Neural crest cell (in vitro differentiated cells): Measurements from ENCODE around the gene ADIPOR2. TPM values are rescaled to one million over a fixed set of nuclear protein-coding genes. Genes with fewer than 3 reads are reported as not detected.
A peak's percentile ranks its signal among the peaks of the same experiment; 100 is the strongest.

Experiments
- DNase-seq: peaks from one replicate; pipeline ENCODE4 v3.0.0; 2021; ENCODE audit warnings: low read depth, mixed read lengths, low spot score
- H3K27ac Mint-ChIP-seq: one replicate; pipeline ENCODE4 v1.8.0; 2021; ENCODE audit warnings: mild to moderate bottlenecking, mixed read lengths; ENCODE audit not compliant: unreplicated experiment
- H3K27me3 Mint-ChIP-seq: 2 replicates; pipeline ENCODE4 v1.8.0; 2021; ENCODE audit warnings: low read depth, mild to moderate bottlenecking, mixed read lengths
- H3K36me3 Mint-ChIP-seq: 2 replicates; pipeline ENCODE4 v1.8.0; 2021; ENCODE audit warnings: low read depth, mild to moderate bottlenecking, mixed read lengths
- H3K4me1 Mint-ChIP-seq: 2 replicates; pipeline ENCODE4 v1.8.0; 2021; ENCODE audit warnings: mixed read lengths
- H3K4me3 Mint-ChIP-seq: one replicate; pipeline ENCODE4 v1.8.0; 2021; ENCODE audit warnings: mild to moderate bottlenecking, mixed read lengths
- H3K9me3 Mint-ChIP-seq: 2 replicates; pipeline ENCODE4 v1.8.0; 2021; ENCODE audit warnings: mixed read lengths
- CTCF ChIP-seq: fragments of 200-600 bp; sonication (generic); conservative IDR thresholded peaks from 2 replicates; pipeline ENCODE4 v1.5.0; 2021; ENCODE audit warnings: antibody characterized with exemption, mild to moderate bottlenecking
- total RNA-seq: library from RNA; stranded (reverse); gene quantifications from 2 replicates; pipeline ENCODE4 v1.2.1, GENCODE V29; 2021

The ADIPOR2 gene
- total RNA-seq, 1 donor from 2014 or later: 59.4 TPM

DNA sequence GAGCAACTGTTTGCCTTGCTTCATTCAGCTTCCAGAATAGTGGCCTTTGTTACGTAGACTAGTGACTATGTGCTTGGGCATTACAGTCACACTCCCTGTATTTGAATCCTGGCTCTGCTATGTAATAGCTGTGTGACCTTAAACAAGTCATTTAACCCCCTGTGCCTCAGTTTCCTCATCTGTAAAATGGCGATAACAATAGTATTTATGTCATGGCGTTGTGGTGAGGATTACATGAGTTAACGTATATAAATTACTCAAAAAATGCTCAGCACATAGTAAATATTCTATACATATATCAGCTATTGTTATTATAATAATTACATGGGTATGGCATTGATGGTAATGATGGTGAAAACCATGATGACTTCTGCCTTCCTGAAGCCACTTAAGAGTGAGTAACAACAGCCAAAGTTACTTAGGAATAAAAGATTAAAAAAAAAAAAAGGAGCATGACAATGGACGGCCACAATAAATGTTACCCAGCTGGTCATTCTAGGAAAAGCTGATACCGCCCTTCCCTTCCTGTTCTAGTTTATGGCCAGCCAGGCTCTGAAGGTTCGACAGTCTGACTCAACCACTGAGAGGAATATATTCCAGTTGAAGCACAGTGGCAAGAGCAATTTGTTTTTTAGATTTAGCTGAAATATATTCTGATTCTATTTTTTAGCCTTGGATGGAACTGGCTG is 9.9 kb upstream of the ADIPOR2 start:
- no peak for TF ChIP-seq CTCF
- no peak for DNase-seq
- H3K27ac Mint-ChIP-seq: no peak overlapping the region

GRCh38 chr12:1681493-1681807 is 9.4 kb upstream of the ADIPOR2 start:
- Mint-ChIP-seq H3K4me3 (no peak overlapping the region), H3K4me1 (no peaks in the 10 kb centered on the region), H3K27me3 (no peaks in the 10 kb centered on the region), H3K27ac (no peak overlapping the region), H3K36me3 (no peaks in the 10 kb centered on the region), H3K9me3 (no peaks in the 10 kb centered on the region)
- DNase-seq: no peak
- TF ChIP-seq CTCF: no peak

More for the DNA sequence above, 9.9 kb upstream of the ADIPOR2 start:
- Mint-ChIP-seq H3K9me3 (no peaks in the 10 kb centered on the region), H3K4me1 (no peaks in the 10 kb centered on the region), H3K4me3 (no peak overlapping the region), H3K27me3 (no peaks in the 10 kb centered on the region), H3K36me3 (no peaks in the 10 kb centered on the region)

- H3K36me3 Mint-ChIP-seq: no peaks in the 10 kb centered on the region
- H3K9me3 Mint-ChIP-seq: no peaks in the 10 kb centered on the region
- H3K27me3 Mint-ChIP-seq: no peaks in the 10 kb centered on the region
- H3K4me3 Mint-ChIP-seq: peak overlapping the region; percentile 78
- no peak for TF ChIP-seq CTCF
- peak overlapping the region; percentile 30 for H3K27ac Mint-ChIP-seq
- DNase-seq: no peak
- peaks cover 30% of the 10 kb centered on the region for H3K4me1 Mint-ChIP-seq
Observed at GRCh38 chr12:1688086-1688710, 2.7 kb upstream of the ADIPOR2 start.

DNA sequence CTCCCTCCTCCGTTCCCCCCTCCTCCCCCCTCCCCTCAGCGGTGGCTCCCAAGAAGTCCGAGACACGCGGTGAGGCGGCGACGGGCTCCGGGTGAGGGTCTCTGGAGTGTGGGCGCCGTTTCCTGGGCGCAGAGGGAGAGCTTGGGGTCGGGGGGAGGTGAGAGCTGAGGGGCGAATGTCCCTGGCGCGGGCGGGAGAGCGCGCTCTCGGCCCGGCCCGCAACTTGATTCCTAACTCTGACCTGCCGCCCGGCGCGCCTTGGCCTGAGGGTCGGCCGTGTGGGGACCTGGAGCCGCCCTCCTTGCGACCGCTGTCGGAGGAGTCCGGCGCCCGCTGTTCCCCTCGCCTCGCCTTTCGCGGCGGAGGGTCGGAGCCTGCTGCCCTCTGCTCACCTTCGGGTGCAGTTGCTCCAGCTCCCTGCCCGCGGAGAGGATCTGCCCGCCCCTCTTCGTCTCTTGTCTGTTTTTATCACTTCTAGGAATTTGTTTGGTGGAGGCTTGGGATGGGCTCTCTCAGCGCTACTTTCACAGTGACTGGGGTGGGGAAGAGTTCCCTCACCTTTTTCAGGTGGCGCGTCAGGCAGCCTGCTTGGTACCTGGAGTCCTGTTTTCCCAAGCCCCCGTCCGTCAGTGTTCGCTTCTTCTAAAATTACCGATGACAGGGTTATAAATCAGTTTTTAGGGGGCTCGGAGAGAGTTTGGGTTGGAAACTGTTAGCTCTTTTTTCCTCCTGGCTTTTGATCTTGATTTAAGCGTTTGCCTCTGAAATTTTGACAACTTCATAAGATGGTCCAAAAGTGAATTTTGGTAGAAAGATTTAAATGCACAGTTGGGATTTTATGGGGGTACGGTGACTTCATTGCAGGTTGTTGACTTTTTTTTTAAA is 495 bp downstream of the ADIPOR2 start:
- no peaks in the 10 kb centered on the region for H3K9me3 Mint-ChIP-seq
- no peaks in the 10 kb centered on the region for H3K27me3 Mint-ChIP-seq
- peak overlapping the region; percentile 97 for H3K27ac Mint-ChIP-seq
- TF ChIP-seq CTCF: peak; percentile 18
- peaks cover 42% of the 10 kb centered on the region for H3K4me1 Mint-ChIP-seq
- H3K4me3 Mint-ChIP-seq: peak overlapping the region; percentile 97
- peaks cover 2% of the 10 kb centered on the region for H3K36me3 Mint-ChIP-seq
- no peak for DNase-seq

DNA sequence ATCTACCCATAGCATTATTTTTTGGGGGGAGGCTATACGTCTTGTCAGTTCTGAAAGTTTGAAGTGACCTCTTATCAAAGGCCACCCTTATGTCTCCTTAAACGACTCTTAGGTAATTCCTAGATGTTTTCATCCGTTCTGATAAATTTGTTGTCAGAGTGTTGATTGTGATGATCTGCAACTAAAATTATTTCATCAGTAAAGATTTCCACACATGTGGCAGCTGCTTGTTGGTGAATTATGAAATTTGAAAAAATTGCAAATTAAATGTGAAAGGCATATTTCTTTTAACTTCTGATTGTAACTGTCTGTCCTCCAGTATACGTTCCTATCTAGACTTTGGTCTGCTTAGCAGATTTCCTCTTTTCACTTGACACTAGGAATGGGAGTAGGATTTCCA is 1.4 kb downstream of the ADIPOR2 start:
- no peak for TF ChIP-seq CTCF
- Mint-ChIP-seq H3K27ac (peak overlapping the region; percentile 97), H3K27me3 (no peaks in the 10 kb centered on the region), H3K4me3 (peak overlapping the region; percentile 97), H3K4me1 (peaks cover 47% of the 10 kb centered on the region), H3K36me3 (peaks cover 2% of the 10 kb centered on the region), H3K9me3 (no peaks in the 10 kb centered on the region)
- no peak for DNase-seq
